Muscle layer of duodenum (tissue), 2 donors: Measurements from ENCODE around the gene AKT3.

Source experiments
- H3K27ac ChIP-seq: one replicate; pipeline ENCODE4 v1.7.0; 2013; ENCODE audit warnings: mild to moderate bottlenecking, low read length
- H3K27me3 ChIP-seq: one replicate; pipeline ENCODE4 v1.7.0; 2013; ENCODE audit warnings: low read depth, mild to moderate bottlenecking, control low read depth, low read length
- H3K36me3 ChIP-seq, 2 donors: one replicate each; pipeline ENCODE4 v1.7.0; 2013; ENCODE audit warnings: low read length in 2 of 2, control low read depth in 1 of 2, mild to moderate bottlenecking in 1 of 2; ENCODE audit not compliant: insufficient read depth in 2 of 2, control insufficient read depth in 1 of 2
- H3K4me1 ChIP-seq, 2 donors: one replicate each; pipeline ENCODE4 v1.7.0; 2013; ENCODE audit warnings: low read length in 2 of 2, mild to moderate bottlenecking in 2 of 2, control low read depth in 1 of 2, moderate library complexity in 1 of 2; ENCODE audit not compliant: insufficient read depth in 2 of 2, control insufficient read depth in 1 of 2
- H3K4me3 ChIP-seq, 2 donors: one replicate each; pipeline ENCODE4 v1.7.0; 2013; ENCODE audit warnings: low read length in 2 of 2, low read depth in 1 of 2, mild to moderate bottlenecking in 1 of 2
- H3K9me3 ChIP-seq, 2 donors: one replicate each; pipeline ENCODE4 v1.7.0; 2013; ENCODE audit warnings: low read length in 2 of 2, control low read depth in 1 of 2, mild to moderate bottlenecking in 1 of 2; ENCODE audit not compliant: control insufficient read depth in 1 of 2
- donor health status: healthy.

Gene AKT3

DNA sequence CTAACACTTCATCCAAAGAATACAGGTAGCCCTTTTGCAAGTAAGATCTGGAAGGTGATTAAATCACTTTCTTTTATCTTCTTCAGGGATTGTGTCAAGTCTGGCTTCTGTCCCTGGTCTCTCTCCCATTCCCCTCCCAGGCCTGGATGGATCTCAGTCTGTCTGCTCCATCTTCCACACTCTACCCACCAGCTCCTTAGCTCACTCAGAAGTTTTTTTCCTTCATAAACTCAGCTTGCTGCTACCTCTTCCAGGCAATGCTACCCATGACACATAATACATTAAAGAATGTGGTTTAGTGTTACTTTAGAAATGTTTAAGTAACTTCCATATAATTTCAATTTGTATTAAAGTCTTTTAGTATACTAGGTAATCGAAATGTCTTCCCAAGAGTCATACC, 133.1 kb downstream of the AKT3 start:
- no peaks in the 10 kb centered on the region for H3K27me3 ChIP-seq
- H3K36me3 ChIP-seq, result no peaks in the 10 kb centered on the region
- no peak overlapping the region for H3K27ac ChIP-seq
- H3K4me1 ChIP-seq, result peaks cover 0 to 47% of the 10 kb centered on the region in 2 donors
- no peaks in the 10 kb centered on the region for H3K9me3 ChIP-seq
- H3K4me3 ChIP-seq, result no peak overlapping the region

DNA sequence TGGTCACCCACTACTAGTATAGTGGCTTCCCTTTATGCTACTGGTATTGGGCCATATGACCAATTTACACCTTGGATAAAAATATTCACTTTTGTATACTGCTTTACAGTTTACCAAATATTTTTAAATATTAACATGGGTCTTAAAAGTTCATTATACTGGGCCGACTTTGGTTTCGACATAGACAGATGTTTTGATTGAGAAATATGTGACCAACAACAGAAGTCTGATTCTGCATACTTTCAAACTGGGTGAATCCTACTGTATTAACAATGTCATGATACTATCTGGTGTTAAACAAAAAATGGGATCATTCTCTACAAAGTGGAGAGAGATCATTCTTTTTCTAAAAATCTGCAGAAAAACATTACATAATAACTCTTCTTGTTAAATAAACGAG, 134.8 kb downstream of the AKT3 start:
- Histone ChIP-seq H3K27ac (no peak overlapping the region), H3K27me3 (no peaks in the 10 kb centered on the region), H3K9me3 (no peaks in the 10 kb centered on the region), H3K4me3 (no peak overlapping the region), H3K4me1 (peaks cover 0 to 45% of the 10 kb centered on the region in 2 donors), H3K36me3 (no peaks in the 10 kb centered on the region)

DNA sequence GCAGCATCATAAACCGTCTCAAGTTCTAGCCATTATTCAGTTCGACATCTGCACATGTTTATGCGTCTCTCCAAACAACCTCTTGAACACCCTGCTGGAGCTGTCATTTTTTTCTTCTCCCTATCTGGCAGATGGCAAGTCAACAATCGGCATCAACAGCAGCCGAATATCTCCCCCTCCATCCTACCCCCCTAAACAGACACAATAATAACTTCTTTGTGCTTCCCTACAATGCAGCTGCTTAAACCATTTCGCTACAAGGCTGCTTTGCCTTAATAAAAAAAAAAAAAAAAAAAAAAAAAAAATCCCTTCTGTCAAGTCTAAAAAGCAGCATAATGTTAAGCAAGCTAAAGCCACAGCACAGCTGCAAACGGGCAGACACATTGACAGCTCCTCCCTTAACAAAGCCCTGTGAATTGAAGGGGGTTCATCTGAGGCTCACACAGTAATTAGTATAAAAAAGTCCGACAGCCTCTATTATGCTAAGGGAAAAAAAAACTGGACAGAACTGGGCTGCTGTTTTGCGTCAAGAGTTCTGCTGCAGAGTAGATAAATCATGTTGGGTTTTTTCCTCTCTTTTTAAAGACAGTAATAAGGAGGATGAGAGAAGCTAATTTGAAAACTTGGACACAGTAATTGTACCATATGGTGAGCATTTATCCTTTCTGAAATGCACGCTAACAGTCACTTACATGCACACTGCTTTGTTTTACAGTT, 136.4 kb downstream of the AKT3 start:
- Histone ChIP-seq H3K27me3 (no peaks in the 10 kb centered on the region), H3K9me3 (no peaks in the 10 kb centered on the region), H3K36me3 (no peaks in the 10 kb centered on the region), H3K4me3 (peak overlapping the region; percentile 12 to 38), H3K27ac (no peak overlapping the region), H3K4me1 (peaks cover 0 to 40% of the 10 kb centered on the region in 2 donors)

DNA sequence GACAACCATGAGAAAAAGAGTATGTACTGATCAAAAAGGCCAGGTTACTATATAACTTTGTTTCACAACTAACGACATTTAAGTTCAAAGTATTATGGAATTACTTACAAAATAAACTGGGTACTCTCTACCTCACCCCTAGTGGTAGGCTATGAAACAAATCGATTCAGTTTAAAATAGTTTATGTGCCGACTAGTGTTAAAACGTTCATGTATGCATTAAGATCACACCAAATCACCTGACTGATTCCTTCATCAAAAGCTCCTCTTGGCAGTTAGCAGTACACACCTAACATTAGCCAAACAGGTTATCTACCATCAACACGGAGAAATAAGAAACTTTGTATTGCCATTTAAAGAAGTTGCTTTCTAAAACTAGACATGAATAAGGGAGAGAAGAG, 137.1 kb downstream of the AKT3 start:
- peaks cover 0 to 40% of the 10 kb centered on the region in 2 donors for H3K4me1 ChIP-seq
- no peaks in the 10 kb centered on the region for H3K27me3 ChIP-seq
- no peaks in the 10 kb centered on the region for H3K36me3 ChIP-seq
- H3K9me3 ChIP-seq, result no peaks in the 10 kb centered on the region
- peak overlapping the region; percentile 12 to 38 for H3K4me3 ChIP-seq
- H3K27ac ChIP-seq, result no peak overlapping the region

DNA sequence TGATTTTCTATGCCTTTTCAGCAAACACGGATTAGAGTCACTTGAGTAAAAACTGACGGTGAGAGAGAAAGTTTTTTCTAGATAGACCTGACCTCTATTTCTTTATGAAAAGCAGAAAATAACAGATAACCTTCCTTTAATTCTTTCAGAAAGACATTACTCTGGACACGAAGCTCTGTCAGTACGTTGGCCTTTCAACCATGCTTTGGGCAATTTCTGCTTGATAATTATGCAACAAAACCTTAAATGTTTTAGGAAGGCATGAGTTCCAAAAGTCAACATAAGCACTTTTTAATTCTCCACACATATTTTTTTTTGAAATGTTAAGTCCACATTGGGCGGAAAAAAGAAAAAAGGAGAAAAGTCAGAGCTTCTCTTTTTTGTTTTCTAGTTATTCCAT, 137.8 kb downstream of the AKT3 start:
- Histone ChIP-seq H3K9me3 (no peaks in the 10 kb centered on the region), H3K4me1 (peaks cover 0 to 40% of the 10 kb centered on the region in 2 donors), H3K27me3 (no peaks in the 10 kb centered on the region), H3K4me3 (no peak overlapping the region), H3K27ac (no peak overlapping the region), H3K36me3 (no peaks in the 10 kb centered on the region)

DNA sequence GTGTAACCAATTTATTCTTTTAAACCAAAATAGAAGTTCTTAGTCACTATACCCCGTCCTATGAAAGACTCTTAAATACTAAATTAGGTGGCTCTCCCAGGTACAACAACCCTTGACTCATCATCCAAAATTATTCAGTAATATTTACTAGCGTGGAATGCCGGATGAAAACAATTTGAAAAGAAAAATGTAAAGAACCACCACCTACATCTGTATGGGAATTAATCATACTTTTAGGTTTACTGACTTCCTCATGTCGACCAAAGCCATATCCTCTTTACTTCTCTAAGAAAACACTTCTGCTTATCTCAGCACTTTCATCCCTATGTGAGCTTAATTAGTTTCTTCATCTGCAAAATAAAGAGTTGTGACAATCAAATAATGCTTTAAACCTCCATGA, 139.6 kb downstream of the AKT3 start:
- H3K4me1 ChIP-seq, result peaks cover 0 to 32% of the 10 kb centered on the region in 2 donors
- H3K27ac ChIP-seq, result no peak overlapping the region
- H3K27me3 ChIP-seq, result no peaks in the 10 kb centered on the region
- no peaks in the 10 kb centered on the region for H3K36me3 ChIP-seq
- no peaks in the 10 kb centered on the region for H3K9me3 ChIP-seq
- no peak overlapping the region for H3K4me3 ChIP-seq

DNA sequence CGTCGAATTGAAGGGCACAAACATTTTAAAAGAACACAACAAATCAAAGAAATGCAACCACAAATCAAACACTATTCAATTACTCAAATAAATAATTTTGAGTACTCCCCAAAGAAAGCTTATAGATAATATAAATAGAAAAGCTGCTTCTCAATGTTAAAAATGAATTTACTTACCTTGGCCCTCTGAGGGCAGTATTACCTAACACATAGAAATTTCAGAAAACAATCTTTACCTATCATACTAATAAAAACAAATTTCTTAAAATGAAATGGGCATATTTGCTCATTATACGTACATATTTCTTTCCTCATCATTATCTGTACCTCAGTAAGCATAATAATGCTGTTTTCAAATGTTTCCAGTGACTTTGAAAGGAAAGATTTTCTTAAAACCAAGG, 141.8 kb downstream of the AKT3 start:
- H3K27ac ChIP-seq, result no peak overlapping the region
- peaks cover 0 to 12% of the 10 kb centered on the region in 2 donors for H3K4me1 ChIP-seq

DNA sequence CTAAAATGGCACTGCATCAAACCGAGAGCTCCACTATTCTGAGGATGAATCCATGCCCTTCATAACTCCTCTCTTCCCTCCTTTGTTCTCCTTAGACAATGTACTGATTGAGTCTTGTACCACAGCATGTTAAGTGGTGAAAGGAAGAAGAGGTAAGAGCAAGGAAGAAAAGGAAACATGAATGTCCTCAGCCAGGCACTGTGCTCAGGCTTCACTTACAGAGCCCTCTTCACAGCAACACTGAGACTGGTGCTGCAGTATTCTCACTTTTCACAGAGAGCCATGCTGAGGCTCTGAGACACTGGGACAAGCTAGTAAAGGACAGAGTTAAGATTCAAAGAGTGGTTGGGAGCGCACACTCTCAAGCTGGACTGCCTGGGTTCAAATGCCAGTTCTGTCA, 143.5 kb downstream of the AKT3 start:
- no peaks in the 10 kb centered on the region for H3K36me3 ChIP-seq
- H3K9me3 ChIP-seq, result no peaks in the 10 kb centered on the region
- no peaks in the 10 kb centered on the region for H3K4me1 ChIP-seq
- no peaks in the 10 kb centered on the region for H3K27me3 ChIP-seq
- no peak overlapping the region for H3K4me3 ChIP-seq
- no peak overlapping the region for H3K27ac ChIP-seq

More for the DNA sequence above, 141.8 kb downstream of the AKT3 start:
- Histone ChIP-seq H3K4me3 (no peak overlapping the region), H3K9me3 (no peaks in the 10 kb centered on the region), H3K27me3 (no peaks in the 10 kb centered on the region), H3K36me3 (no peaks in the 10 kb centered on the region)

DNA sequence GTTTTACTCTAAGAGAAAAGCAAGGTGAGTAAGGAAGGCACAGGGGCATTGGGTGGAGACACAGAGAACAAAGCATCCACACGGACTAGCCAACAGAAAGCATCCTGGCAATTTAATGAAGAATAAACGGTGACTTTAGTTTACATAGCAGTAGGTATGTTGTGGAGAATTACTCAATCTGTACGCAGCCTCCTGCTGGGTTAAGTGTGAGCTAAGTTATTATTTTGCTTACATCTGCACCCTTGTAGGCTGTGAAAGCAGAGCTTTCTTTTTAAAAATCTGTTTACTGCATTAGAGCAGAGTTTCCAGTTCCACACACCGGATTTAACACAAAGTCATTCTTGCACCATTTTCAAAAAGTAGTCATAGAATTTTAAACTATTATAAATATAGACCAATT, 144.5 kb downstream of the AKT3 start:
- Histone ChIP-seq H3K4me3 (no peak overlapping the region), H3K9me3 (no peaks in the 10 kb centered on the region), H3K27me3 (no peaks in the 10 kb centered on the region), H3K4me1 (no peaks in the 10 kb centered on the region), H3K27ac (no peak overlapping the region), H3K36me3 (no peaks in the 10 kb centered on the region)

DNA sequence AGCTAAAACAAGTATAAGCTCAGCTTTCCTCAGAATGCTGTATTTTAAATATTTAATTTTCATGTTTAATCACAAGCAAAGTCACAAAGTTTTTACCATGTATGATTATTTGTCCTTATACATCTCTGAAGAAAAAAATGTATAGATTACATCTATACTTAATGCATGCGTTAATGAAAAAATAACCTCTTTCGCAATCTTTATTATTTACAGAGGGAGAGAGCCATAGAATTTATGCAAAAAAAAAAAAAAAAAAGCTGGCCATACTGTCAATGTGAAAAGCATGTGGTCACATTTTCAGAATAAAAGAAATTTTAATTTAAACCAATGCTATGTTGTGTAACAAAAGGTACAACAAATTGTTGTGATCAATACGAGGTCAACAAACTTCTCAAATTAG, 148.2 kb downstream of the AKT3 start:
- Histone ChIP-seq H3K4me1 (no peaks in the 10 kb centered on the region), H3K4me3 (no peak overlapping the region), H3K27ac (no peak overlapping the region), H3K36me3 (no peaks in the 10 kb centered on the region), H3K27me3 (no peaks in the 10 kb centered on the region), H3K9me3 (no peaks in the 10 kb centered on the region)

DNA sequence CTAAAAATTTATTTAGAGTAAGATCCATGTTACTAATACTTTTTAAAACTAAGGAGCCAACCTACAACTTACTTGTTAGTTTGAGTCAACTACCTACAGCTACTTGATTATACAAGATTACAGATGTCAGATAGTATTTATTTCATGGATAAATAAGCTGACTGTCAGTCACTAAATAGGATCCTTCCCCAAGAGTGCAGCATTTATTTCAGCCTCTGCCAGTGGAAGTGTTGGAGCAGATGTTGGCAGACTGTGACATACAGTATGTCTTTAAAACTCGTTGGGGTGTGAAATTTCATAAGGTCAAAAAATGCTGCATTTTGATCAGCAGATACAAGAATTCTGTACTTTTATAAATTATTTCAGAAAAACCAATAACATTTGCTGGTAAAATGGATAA, 156.2 kb downstream of the AKT3 start:
- Histone ChIP-seq H3K27ac (no peak overlapping the region), H3K36me3 (peaks cover 0 to 4% of the 10 kb centered on the region in 2 donors), H3K4me1 (peaks cover 0 to 4% of the 10 kb centered on the region in 2 donors), H3K4me3 (no peak overlapping the region), H3K27me3 (no peaks in the 10 kb centered on the region), H3K9me3 (no peaks in the 10 kb centered on the region)

DNA sequence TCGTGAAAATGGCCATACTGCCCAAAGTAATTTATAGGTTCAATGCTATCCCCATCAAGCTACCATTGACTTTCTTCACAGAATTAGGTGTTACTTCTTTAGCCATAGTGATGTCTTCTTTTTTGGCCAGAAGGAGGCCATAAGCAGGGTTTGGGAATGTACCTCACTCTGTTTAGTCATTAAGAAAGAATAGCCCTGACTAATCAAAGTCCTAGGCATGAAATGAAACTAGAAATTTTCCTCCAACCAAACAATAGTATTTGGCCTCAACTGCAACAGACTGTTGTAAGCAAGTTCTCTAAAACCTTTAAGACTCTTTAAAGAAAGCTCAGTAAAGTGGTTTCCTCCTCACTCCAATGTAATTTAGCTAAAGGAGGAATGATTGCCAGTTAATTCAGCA, 163.9 kb downstream of the AKT3 start:
- Histone ChIP-seq H3K4me1 (peaks cover 0 to 3% of the 10 kb centered on the region in 2 donors), H3K9me3 (no peaks in the 10 kb centered on the region), H3K27ac (no peak overlapping the region), H3K27me3 (no peaks in the 10 kb centered on the region), H3K36me3 (no peaks in the 10 kb centered on the region), H3K4me3 (no peak overlapping the region)
